Activated T-cell treated with anti-CD3 and anti-CD28 coated beads, Interleukin-2, amount 50 U/mL, for 24 hours (primary cell): ENCODE results near the gene TINAGL1.

Experiments used
- DNase-seq: peaks from one replicate; pipeline ENCODE4 v3.0.0-alpha.2; 2020
- H3K27ac Mint-ChIP-seq: 2 replicates; pipeline ENCODE4 v1.8.0; 2020; ENCODE audit warnings: mild to moderate bottlenecking, mixed read lengths
- H3K27me3 Mint-ChIP-seq: 2 replicates; pipeline ENCODE4 v1.8.0; 2020; ENCODE audit warnings: mixed read lengths
- H3K36me3 Mint-ChIP-seq: 2 replicates; pipeline ENCODE4 v1.8.0; 2020; ENCODE audit warnings: low read depth, mixed read lengths
- H3K4me1 Mint-ChIP-seq: 2 replicates; pipeline ENCODE4 v1.8.0; 2020; ENCODE audit warnings: low read depth, mixed read lengths
- H3K4me3 Mint-ChIP-seq: 2 replicates; pipeline ENCODE4 v1.8.0; 2020; ENCODE audit warnings: mild to moderate bottlenecking, moderate library complexity, mixed read lengths
- H3K9me3 Mint-ChIP-seq: 2 replicates; pipeline ENCODE4 v1.8.0; 2020; ENCODE audit warnings: mixed read lengths

The TINAGL1 gene

GRCh38 chr1:31621847-31622730 lies 45.8 kb downstream of the TINAGL1 start:
- no peak overlapping the region for H3K4me3 Mint-ChIP-seq
- H3K36me3 Mint-ChIP-seq, result peaks cover 26% of the 10 kb centered on the region
- H3K27me3 Mint-ChIP-seq, result peaks cover 22% of the 10 kb centered on the region
- no peaks in the 10 kb centered on the region for H3K9me3 Mint-ChIP-seq
- peaks cover 9% of the 10 kb centered on the region for H3K4me1 Mint-ChIP-seq
- H3K27ac Mint-ChIP-seq, result no peak overlapping the region
- DNase-seq, result no peak

DNA sequence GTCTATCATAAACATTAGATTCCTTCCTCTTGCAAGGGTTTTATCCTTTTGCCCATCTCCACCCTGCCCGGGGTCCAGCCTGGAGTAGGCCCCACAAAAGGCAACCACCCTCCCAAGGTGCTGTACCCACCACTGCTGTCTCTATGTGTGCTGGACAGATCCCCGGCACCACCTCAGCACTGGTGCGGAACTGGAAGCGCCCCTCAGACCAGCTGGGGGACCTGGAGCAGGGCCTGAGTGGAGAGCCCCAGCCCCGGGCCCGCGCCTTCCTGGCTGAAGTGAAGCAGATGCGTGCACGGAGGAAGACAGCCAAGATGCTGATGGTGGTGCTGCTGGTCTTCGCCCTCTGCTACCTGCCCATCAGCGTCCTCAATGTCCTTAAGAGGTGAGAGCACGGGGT lies 47.0 kb downstream of the TINAGL1 start:
- Mint-ChIP-seq H3K27me3 (peaks cover 15% of the 10 kb centered on the region), H3K36me3 (peaks cover 38% of the 10 kb centered on the region), H3K27ac (no peak overlapping the region), H3K4me1 (peaks cover 5% of the 10 kb centered on the region), H3K4me3 (no peak overlapping the region), H3K9me3 (no peaks in the 10 kb centered on the region)
- DNase-seq, result no peak

DNA sequence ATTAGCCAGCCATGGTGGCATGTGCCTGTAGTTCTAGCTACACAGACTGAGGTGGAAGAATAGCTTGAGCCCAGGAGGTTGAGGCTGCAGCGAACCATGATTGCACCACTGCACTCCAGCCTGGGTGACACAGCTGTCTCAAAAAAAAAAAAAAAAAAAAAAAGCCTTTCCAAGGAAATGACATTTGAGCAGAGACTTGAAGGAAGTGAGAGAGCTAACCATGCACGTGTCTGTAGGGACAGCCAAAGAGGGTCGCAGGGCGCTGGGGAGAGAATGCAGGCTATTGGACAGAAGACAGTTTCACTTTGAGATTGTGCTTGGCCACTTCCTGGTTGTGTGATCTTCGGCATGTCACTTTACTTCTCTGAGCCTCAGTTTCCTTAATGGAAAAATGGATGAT lies 48.0 kb downstream of the TINAGL1 start:
- no peaks in the 10 kb centered on the region for H3K9me3 Mint-ChIP-seq
- H3K27ac Mint-ChIP-seq, result peak overlapping the region; percentile 26
- peaks cover 3% of the 10 kb centered on the region for H3K4me1 Mint-ChIP-seq
- H3K36me3 Mint-ChIP-seq, result peaks cover 48% of the 10 kb centered on the region
- no peak overlapping the region for H3K4me3 Mint-ChIP-seq
- peak; percentile 1 for DNase-seq
- H3K27me3 Mint-ChIP-seq, result peaks cover 5% of the 10 kb centered on the region

- H3K27ac Mint-ChIP-seq, result peak overlapping the region; percentile 26
- H3K4me1 Mint-ChIP-seq, result peaks cover 3% of the 10 kb centered on the region
- peaks cover 54% of the 10 kb centered on the region for H3K36me3 Mint-ChIP-seq
- no peaks in the 10 kb centered on the region for H3K9me3 Mint-ChIP-seq
- peak; percentile 25 for DNase-seq
- no peak overlapping the region for H3K4me3 Mint-ChIP-seq
- H3K27me3 Mint-ChIP-seq, result no peaks in the 10 kb centered on the region
These were observed 48.6 kb downstream of the TINAGL1 start for GRCh38 chr1:31624731-31625514.

- H3K4me1 Mint-ChIP-seq, result peaks cover 3% of the 10 kb centered on the region
- H3K27ac Mint-ChIP-seq, result peak overlapping the region; percentile 59
- H3K36me3 Mint-ChIP-seq, result peaks cover 62% of the 10 kb centered on the region
- H3K27me3 Mint-ChIP-seq, result no peaks in the 10 kb centered on the region
- H3K9me3 Mint-ChIP-seq, result no peaks in the 10 kb centered on the region
- no peak for DNase-seq
- no peak overlapping the region for H3K4me3 Mint-ChIP-seq
These were observed 49.4 kb downstream of the TINAGL1 start for GRCh38 chr1:31625561-31626222.

- no peak for DNase-seq
- H3K27ac Mint-ChIP-seq, result peak overlapping the region; percentile 30
These were observed 50.2 kb downstream of the TINAGL1 start for GRCh38 chr1:31626223-31627207.

GRCh38 chr1:31627301-31627929 lies 51.1 kb downstream of the TINAGL1 start:
- peaks cover 3% of the 10 kb centered on the region for H3K4me1 Mint-ChIP-seq
- peak overlapping the region; percentile 30 for H3K27ac Mint-ChIP-seq
- H3K9me3 Mint-ChIP-seq, result no peaks in the 10 kb centered on the region
- no peaks in the 10 kb centered on the region for H3K27me3 Mint-ChIP-seq
- no peak for DNase-seq
- no peak overlapping the region for H3K4me3 Mint-ChIP-seq
- peaks cover 79% of the 10 kb centered on the region for H3K36me3 Mint-ChIP-seq

More at GRCh38 chr1:31626223-31627207, 50.2 kb downstream of the TINAGL1 start:
- Mint-ChIP-seq H3K4me1 (peaks cover 3% of the 10 kb centered on the region), H3K27me3 (no peaks in the 10 kb centered on the region), H3K36me3 (peaks cover 70% of the 10 kb centered on the region), H3K9me3 (no peaks in the 10 kb centered on the region), H3K4me3 (no peak overlapping the region)

DNA sequence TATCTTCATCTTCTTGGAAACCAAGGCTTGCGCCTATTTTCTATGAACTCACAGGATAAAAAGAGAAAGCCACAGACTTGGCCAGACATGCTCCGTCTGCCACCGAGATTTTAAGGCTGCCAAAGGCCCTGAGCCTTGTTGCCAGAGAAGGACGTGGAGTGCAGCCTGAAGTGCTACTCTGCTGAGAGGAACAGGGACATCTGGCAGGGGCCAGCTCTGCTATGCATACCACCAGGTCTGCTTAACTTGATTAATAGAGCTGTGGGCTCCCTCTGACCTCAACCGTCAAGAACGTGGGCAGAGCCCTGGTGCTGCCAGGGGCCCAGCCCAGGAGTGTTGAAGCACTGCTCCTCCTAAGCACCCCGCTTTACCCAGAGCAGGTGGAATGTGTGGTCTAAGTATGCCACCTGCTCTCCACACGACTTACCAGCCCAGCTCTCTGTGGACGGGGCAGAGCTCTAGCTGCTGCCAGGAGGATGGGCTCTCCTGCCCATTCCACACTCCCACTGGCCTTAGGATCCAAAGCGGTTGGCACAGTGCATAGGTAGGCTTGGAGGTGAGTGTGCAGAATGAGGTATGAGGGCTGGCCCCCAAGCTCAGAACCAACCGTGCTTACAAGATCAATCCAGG lies 51.7 kb downstream of the TINAGL1 start:
- no peak for DNase-seq
- H3K9me3 Mint-ChIP-seq, result no peaks in the 10 kb centered on the region
- H3K4me1 Mint-ChIP-seq, result peaks cover 3% of the 10 kb centered on the region
- no peak overlapping the region for H3K4me3 Mint-ChIP-seq
- H3K27ac Mint-ChIP-seq, result no peak overlapping the region
- peaks cover 85% of the 10 kb centered on the region for H3K36me3 Mint-ChIP-seq
- H3K27me3 Mint-ChIP-seq, result no peaks in the 10 kb centered on the region

DNA sequence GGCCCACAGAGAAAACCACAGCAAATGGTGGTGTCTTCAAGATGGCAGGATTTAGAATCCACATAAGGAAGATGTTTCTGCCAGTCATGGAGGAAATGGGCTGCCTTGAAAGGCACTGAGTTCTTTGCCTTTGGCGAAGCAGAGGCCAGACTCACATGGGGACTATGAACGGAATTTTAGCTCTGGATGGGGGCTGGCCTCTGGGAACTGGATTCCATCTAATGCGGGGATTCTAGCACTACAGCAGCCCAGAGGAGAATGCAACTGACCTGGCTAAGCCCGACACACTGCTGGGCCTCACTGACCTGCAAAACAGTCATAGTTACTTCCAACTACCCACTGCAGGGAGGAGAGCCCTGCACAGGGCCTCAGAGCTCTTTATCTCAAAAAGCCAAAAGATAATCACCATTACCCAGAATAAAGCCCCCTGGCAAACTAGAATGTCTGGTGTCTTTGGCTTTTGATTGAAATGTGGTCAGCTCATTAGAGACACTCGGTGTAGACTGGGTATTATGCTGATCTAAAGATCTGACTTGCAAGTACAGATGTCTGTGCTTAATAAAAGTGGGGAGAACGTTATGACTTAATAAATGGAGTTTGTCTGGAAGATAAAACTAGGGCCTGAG lies 52.7 kb downstream of the TINAGL1 start:
- no peak for DNase-seq
- H3K9me3 Mint-ChIP-seq, result no peaks in the 10 kb centered on the region
- H3K36me3 Mint-ChIP-seq, result peaks cover 86% of the 10 kb centered on the region
- H3K27me3 Mint-ChIP-seq, result no peaks in the 10 kb centered on the region
- H3K27ac Mint-ChIP-seq, result no peak overlapping the region
- H3K4me1 Mint-ChIP-seq, result peaks cover 3% of the 10 kb centered on the region
- H3K4me3 Mint-ChIP-seq, result no peak overlapping the region

DNA sequence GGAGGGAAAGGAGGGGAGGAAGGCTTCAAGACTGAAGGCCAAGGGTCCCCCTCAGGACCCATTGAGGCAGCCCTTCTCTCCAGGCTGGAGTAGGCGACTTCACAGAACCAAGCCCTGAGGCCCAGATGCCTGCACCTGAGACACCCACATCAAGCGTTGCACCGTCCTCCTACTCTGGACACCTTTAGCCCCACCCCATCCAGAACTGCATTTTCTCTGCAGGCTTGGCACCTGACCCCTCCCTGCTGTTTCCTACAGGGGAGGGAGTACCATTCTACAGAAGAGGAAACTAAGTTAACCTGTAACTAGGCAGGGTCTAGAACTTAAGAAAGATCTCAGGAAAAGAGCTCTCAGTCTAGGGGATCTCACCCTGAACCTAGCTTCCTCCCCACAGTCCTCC lies 56.3 kb downstream of the TINAGL1 start:
- H3K4me3 Mint-ChIP-seq, result no peak overlapping the region
- peak overlapping the region; percentile 32 for H3K27ac Mint-ChIP-seq
- H3K36me3 Mint-ChIP-seq, result peaks cover 82% of the 10 kb centered on the region
- no peak for DNase-seq
- H3K27me3 Mint-ChIP-seq, result no peaks in the 10 kb centered on the region
- no peaks in the 10 kb centered on the region for H3K9me3 Mint-ChIP-seq
- peaks cover 11% of the 10 kb centered on the region for H3K4me1 Mint-ChIP-seq

GRCh38 chr1:31633117-31633516 lies 56.8 kb downstream of the TINAGL1 start:
- H3K27ac Mint-ChIP-seq, result no peak overlapping the region
- peaks cover 16% of the 10 kb centered on the region for H3K4me1 Mint-ChIP-seq
- no peaks in the 10 kb centered on the region for H3K9me3 Mint-ChIP-seq
- H3K36me3 Mint-ChIP-seq, result peaks cover 79% of the 10 kb centered on the region
- H3K27me3 Mint-ChIP-seq, result no peaks in the 10 kb centered on the region
- DNase-seq, result no peak
- H3K4me3 Mint-ChIP-seq, result no peak overlapping the region
